Fibroblast of villous mesenchyme (primary cell): ENCODE measurements around the gene LMNTD1. TPM values are rescaled to one million over a fixed set of nuclear protein-coding genes. Genes with fewer than 3 reads are reported as not detected.

Experiments
- DNase-seq: peaks from one replicate; pipeline ENCODE4 v3.0.0-alpha.2; 2010; ENCODE audit warnings: low read depth
- H3K4me3 ChIP-seq: 2 replicates; pipeline ENCODE4 v1.5.1; 2011; ENCODE audit warnings: low read depth, mild to moderate bottlenecking, low read length
- CTCF ChIP-seq: IDR thresholded peaks from 2 replicates; pipeline ENCODE4 v1.5.1; 2012; ENCODE audit warnings: low read depth, mild to moderate bottlenecking, low read length; ENCODE audit not compliant: insufficient read depth
- total RNA-seq: library from RNA; depleted of rRNA; stranded (reverse); fragments of >200 nt; gene quantifications from 2 replicates; pipeline ENCODE4 v1.2.3, GENCODE V29; 2012

The LMNTD1 gene
- total RNA-seq, 1 donor = not detected

GRCh38 chr12:25557830-25558436 lies 4.8 kb upstream of the LMNTD1 start:
- DNase-seq = peak; percentile 64

GRCh38 chr12:25556153-25556552 lies 3.1 kb upstream of the LMNTD1 start:
- no peak overlapping the region for H3K4me3 ChIP-seq
- DNase-seq = no peak
- TF ChIP-seq CTCF = no peak

More at GRCh38 chr12:25557830-25558436, 4.8 kb upstream of the LMNTD1 start:
- H3K4me3 ChIP-seq = no peak overlapping the region
- TF ChIP-seq CTCF = peak; percentile 59

GRCh38 chr12:25552681-25553080 lies 402 bp downstream of the LMNTD1 start:
- peak; percentile 8 for DNase-seq
- no peak overlapping the region for H3K4me3 ChIP-seq
- no peak for TF ChIP-seq CTCF

GRCh38 chr12:25550186-25550585 lies 2.9 kb downstream of the LMNTD1 start:
- peak; percentile 25 for DNase-seq
- H3K4me3 ChIP-seq = no peak overlapping the region
- no peak for TF ChIP-seq CTCF

- H3K4me3 ChIP-seq = no peak overlapping the region
- TF ChIP-seq CTCF = no peak
- DNase-seq = no peak
These were observed 4.0 kb downstream of the LMNTD1 start for GRCh38 chr12:25549120-25549519.

- H3K4me3 ChIP-seq = no peak overlapping the region
- DNase-seq = no peak
- TF ChIP-seq CTCF = no peak
These were observed 6.8 kb downstream of the LMNTD1 start for GRCh38 chr12:25546318-25546717.

GRCh38 chr12:25533150-25533549 lies 19.9 kb downstream of the LMNTD1 start:
- TF ChIP-seq CTCF = no peak
- no peak overlapping the region for H3K4me3 ChIP-seq
- DNase-seq = no peak
